Gastrocnemius medialis (tissue), 4 donors: ENCODE measurements around the gene MAN1B1. TPM values are rescaled to one million over a fixed set of nuclear protein-coding genes. Genes with fewer than 3 reads are reported as not detected.
A peak's percentile ranks its signal among the peaks of the same experiment; 100 is the strongest.

Experiments used
- ATAC-seq, 2 donors: fragments of 150-250 bp; one replicate each; pipeline ENCODE4 v1.9.1; 2016
- DNase-seq, 2 donors: peaks; one replicate each; pipeline ENCODE4 v3.0.0-alpha.2; 2019
- H3K27ac ChIP-seq, 4 donors: fragments of 200-600 bp; sonication (generic); 1 replicate in 1 of 4; 2 replicates in 3 of 4; pipeline ENCODE4 v1.5.1; 2016 to 2018; ENCODE audit warnings: mild to moderate bottlenecking in 2 of 4, moderate library complexity in 1 of 4
- H3K27me3 ChIP-seq, 3 donors: fragments of 200-600 bp; sonication (generic) in 2 of 3; 1 replicate in 1 of 3; 2 replicates in 2 of 3; pipeline versions ENCODE4 v1.5.1 to v1.6.0; 2016 to 2019; ENCODE audit warnings: mild to moderate bottlenecking in 1 of 3, moderate library complexity in 1 of 3
- H3K36me3 ChIP-seq, 2 donors: fragments of 200-600 bp; sonication (generic) in 1 of 2; one replicate each; pipeline ENCODE4 v1.5.1; 2017 to 2018
- H3K4me1 ChIP-seq, 2 donors: fragments of 200-600 bp; sonication (generic) in 1 of 2; one replicate each; pipeline ENCODE4 v1.5.1; 2016 to 2017; ENCODE audit warnings: mild to moderate bottlenecking in 2 of 2
- H3K4me3 ChIP-seq, 4 donors: fragments of 200-600 bp; sonication (generic) in 3 of 4; 1 replicate in 1 of 4; 2 replicates in 3 of 4; pipeline ENCODE4 v1.5.1; 2016 to 2019; ENCODE audit warnings: mild to moderate bottlenecking in 2 of 4
- H3K9me3 ChIP-seq, 3 donors: fragments of 200-600 bp; sonication (generic) in 2 of 3; 1 replicate in 1 of 3; 2 replicates in 2 of 3; pipeline ENCODE4 v1.5.1; 2016 to 2019
- POLR2A ChIP-seq, 2 donors: fragments of 450-650 bp; IDR thresholded peaks; one replicate each; pipeline ENCODE4 v1.6.1; 2017; ENCODE audit warnings: antibody characterized with exemption in 2 of 2, mild to moderate bottlenecking in 2 of 2, moderate library complexity in 2 of 2
- in situ Hi-C, 4 donors: fragments of 200-750 bp; cut with MboI; loops; one replicate each; pipeline versions ENCODE4 v1.15.0 to v1.8.0; 2017; ENCODE audit warnings: low sequenced_read_pairs in 4 of 4
- intact Hi-C: fragments of 100-400 bp; cut with DNase I; formaldehyde crosslinking; loops from one replicate; pipeline ENCODE4 v1.15.1; 2023; ENCODE audit warnings: low total_unique reads
- total RNA-seq, 4 donors: library from RNA; depleted of rRNA; stranded (reverse); fragments of >200 nt; gene quantifications; one replicate each; pipeline versions ENCODE4 v1.1.0 to v1.2.3, GENCODE V29; 2016
- TF ChIP-seq, protein P1 (sequence below), 5 experiments: fragments of 450-650 bp in 3 of 5; fragments of 200-600 bp in 2 of 5; sonication (generic) in 2 of 5; IDR thresholded peaks in 4 of 5; conservative IDR thresholded peaks in 1 of 5; 1 replicate in 4 of 5; 2 replicates in 1 of 5; pipeline ENCODE4 v1.5.1; 2016 to 2019; ENCODE audit warnings: antibody characterized with exemption in 5 of 5, mild to moderate bottlenecking in 3 of 5, moderate library complexity in 3 of 5

The MAN1B1 gene
- total RNA-seq, 4 donors from 2014 or later: 15.9 to 31.9 (median 21.1) TPM

DNA sequence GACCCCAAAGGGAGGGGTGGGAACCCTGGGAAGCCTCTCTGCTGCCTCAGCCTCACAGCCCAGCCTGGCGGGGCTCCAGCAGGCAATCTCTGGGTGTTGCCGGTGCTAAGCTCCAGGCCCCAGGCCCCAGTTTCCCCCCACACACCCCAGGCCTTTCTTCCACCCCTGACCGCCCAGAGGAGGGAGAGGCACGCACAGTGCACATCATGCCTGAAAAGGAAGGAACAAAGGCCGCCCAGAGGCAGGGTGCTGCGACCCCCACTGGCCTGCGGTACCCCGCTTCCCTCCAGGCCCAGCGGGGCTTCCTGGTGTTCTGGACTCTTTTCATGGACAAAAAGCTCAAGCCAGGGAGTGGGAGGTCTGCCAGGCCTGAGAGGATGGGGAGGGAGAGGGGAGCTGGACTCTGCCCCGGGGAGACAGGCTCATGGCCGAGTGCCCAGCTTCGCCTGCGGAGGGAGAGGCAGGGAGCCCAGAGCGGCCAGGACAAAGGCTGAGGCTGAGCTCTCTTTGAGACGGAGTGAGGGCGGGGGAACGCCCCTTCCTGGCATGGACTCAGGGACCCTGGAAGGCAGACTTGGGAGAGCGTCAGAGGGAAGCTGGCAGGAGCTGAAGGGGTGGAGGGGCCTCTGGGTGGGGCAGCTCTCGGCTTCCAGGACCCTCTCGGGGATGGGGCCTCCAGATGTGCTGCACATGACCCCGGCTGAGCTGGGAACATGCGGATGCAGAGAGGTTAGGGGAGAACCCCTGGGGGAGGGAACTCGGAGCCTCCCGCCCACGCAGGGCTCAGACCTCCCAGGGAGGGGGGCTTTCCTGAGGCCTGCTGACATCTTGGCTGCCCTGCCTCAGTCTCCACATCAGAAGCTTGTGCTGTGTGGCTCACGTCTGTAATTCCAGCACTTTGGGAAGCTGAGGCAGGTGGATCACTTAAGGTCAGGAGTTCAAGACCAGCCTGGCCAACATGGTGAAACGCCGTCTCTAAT is 31.1 kb upstream of the MAN1B1 start:
- Histone ChIP-seq H3K36me3 (no peaks in the 10 kb centered on the region), H3K4me1 (peaks cover 6 to 12% of the 10 kb centered on the region in 2 donors), H3K27me3 (peaks cover 18 to 52% (median 46%) of the 10 kb centered on the region in 3 donors), H3K9me3 (no peaks in the 10 kb centered on the region), H3K27ac (peak overlapping the region in 3 of 4 donors; percentile 49 to 64 (median 63)), H3K4me3 (peak overlapping the region in 1 of 4 donors; percentile 17)
- DNase-seq (peak in 1 of 2 donors; percentile 42), ATAC-seq (peak; percentile 43 to 59)
- intact Hi-C loops (no loop called here), in situ Hi-C loops (no loop called here)
- TF ChIP-seq, protein P1, sequence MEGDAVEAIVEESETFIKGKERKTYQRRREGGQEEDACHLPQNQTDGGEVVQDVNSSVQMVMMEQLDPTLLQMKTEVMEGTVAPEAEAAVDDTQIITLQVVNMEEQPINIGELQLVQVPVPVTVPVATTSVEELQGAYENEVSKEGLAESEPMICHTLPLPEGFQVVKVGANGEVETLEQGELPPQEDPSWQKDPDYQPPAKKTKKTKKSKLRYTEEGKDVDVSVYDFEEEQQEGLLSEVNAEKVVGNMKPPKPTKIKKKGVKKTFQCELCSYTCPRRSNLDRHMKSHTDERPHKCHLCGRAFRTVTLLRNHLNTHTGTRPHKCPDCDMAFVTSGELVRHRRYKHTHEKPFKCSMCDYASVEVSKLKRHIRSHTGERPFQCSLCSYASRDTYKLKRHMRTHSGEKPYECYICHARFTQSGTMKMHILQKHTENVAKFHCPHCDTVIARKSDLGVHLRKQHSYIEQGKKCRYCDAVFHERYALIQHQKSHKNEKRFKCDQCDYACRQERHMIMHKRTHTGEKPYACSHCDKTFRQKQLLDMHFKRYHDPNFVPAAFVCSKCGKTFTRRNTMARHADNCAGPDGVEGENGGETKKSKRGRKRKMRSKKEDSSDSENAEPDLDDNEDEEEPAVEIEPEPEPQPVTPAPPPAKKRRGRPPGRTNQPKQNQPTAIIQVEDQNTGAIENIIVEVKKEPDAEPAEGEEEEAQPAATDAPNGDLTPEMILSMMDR (IDR thresholded peaks at IDR 0.05 in 4 of 5, conservative IDR thresholded peaks at IDR 0.05 in 1 of 5): no peak
- no peak for TF ChIP-seq POLR2A (IDR thresholded peaks at IDR 0.05)

DNA sequence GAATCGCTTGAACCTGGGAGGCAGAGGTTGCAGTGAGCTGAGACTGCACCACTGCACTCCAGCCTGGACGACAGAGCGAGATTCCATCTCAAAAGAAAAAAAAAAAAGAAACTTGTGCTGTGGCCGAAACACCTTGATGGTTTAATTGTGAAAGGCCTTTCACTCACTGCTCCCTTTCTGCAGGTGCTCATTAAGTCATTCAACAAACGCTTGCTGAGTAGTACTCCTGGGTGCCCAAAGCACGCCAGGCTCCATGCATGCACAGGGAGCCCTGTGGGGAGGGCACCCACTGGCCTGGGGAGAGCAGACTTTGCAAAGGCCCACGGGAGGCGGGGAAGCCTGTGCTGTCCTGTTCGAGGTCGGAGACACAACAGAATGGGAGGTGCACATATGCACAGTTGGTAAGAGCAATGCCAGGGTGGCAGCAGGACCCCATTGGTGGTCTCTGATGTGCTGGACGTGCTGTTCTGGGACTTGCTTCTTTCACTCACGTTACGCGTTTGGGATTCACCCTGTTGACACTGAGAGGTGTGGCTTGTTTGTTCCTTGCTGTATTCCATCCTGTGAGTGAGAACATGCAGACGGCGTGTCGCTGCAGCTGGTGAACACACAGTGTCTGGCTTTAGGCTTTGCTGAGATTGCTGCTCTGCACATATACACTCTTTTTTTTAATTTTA is 29.9 kb upstream of the MAN1B1 start:
- Histone ChIP-seq H3K36me3 (no peaks in the 10 kb centered on the region), H3K9me3 (no peaks in the 10 kb centered on the region), H3K27me3 (peaks cover 17 to 43% (median 36%) of the 10 kb centered on the region in 3 donors), H3K4me3 (no peak overlapping the region), H3K27ac (no peak overlapping the region), H3K4me1 (peaks cover 6 to 12% of the 10 kb centered on the region in 2 donors)
- in situ Hi-C loops: no loop called here
- intact Hi-C loops: no loop called here
- no peak for DNase-seq
- TF ChIP-seq, protein P1 (IDR thresholded peaks at IDR 0.05 in 4 of 5, conservative IDR thresholded peaks at IDR 0.05 in 1 of 5): no peak
- no peak for TF ChIP-seq POLR2A (IDR thresholded peaks at IDR 0.05)
- ATAC-seq: no peak

DNA sequence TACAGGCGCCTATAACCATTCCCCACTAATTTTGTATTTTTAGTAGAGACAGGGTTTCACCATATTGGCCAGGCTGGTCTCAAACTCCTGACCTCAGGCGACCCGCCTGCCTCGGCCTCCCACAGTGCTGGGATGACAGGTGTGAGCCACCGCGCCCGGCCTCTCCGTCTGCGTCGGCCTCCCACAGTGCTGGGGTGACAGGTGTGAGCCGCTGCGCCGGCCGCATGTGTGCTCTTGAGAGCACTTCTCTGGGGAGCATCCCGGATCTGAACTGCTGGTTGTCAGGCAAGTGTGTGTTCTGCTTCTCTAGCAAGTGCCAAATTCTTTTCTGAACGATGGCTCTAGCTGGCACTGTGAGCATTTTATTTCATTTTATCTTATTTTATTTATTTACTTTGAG is 29.2 kb upstream of the MAN1B1 start:
- no peak for DNase-seq
- peaks cover 6 to 12% of the 10 kb centered on the region in 2 donors for H3K4me1 ChIP-seq
- TF ChIP-seq, protein P1 (IDR thresholded peaks at IDR 0.05 in 4 of 5, conservative IDR thresholded peaks at IDR 0.05 in 1 of 5): no peak
- no peak for TF ChIP-seq POLR2A (IDR thresholded peaks at IDR 0.05)

DNA sequence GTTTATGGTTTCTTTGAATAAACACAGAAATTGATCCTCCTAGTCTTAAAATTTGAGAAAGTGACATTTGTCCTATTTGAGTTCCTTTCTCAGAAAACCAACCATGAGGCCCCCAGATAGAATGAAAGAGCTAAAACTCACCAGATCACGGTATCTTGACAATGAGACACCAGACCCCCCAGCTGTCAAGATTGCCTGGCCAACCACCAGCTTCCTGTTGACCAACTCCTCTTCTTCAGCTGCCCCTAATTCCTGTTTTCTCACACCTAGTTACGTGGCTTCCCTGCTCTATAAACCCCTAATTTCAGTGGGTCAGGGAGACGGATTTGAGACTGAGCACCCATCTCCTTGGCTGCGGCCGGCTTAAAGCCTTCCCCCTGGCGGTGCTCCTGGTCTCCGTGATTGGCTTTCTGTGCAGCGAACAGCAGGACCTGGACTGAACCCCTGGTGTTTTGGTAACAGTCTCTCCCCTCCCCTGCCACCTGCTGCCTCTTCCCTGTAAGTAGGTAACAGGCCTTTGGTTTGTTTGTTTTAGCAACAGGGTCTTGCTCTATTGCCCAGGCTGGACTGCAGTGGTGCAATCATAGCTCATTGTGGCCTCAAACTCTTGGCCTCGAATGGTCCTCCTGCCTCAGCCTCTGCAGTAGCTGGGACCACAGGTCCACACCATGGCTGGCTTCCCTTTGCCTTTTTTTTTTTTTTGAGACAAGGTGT is 28.1 kb upstream of the MAN1B1 start:
- intact Hi-C loops (no loop called here), in situ Hi-C loops (no loop called here)
- Histone ChIP-seq H3K4me1 (peaks cover 6 to 12% of the 10 kb centered on the region in 2 donors), H3K9me3 (no peaks in the 10 kb centered on the region), H3K27me3 (peaks cover 4 to 26% (median 21%) of the 10 kb centered on the region in 3 donors), H3K27ac (no peak overlapping the region), H3K36me3 (no peaks in the 10 kb centered on the region), H3K4me3 (no peak overlapping the region)
- DNase-seq (no peak), ATAC-seq (no peak)
- TF ChIP-seq POLR2A (IDR thresholded peaks at IDR 0.05): no peak
- TF ChIP-seq, protein P1 (IDR thresholded peaks at IDR 0.05 in 4 of 5, conservative IDR thresholded peaks at IDR 0.05 in 1 of 5): no peak

More for the DNA sequence above, 29.2 kb upstream of the MAN1B1 start:
- Histone ChIP-seq H3K36me3 (no peaks in the 10 kb centered on the region), H3K9me3 (no peaks in the 10 kb centered on the region), H3K27me3 (peaks cover 11 to 37% (median 30%) of the 10 kb centered on the region in 3 donors), H3K4me3 (no peak overlapping the region), H3K27ac (no peak overlapping the region)
- in situ Hi-C loops (no loop called here), intact Hi-C loops (no loop called here)
- ATAC-seq: no peak
